HepG2 (cell line): ENCODE measurements around the gene NCKAP1. TPM values are rescaled to one million over a fixed set of nuclear protein-coding genes. Genes with fewer than 3 reads are reported as not detected.

Source experiments
- GLI4 ChIP-seq: sonication (generic); formaldehyde crosslinking; IDR thresholded peaks from 2 replicates; pipeline ENCODE4 v1.5.1; 2020; ENCODE audit warnings: missing genetic modification reagents, mild to moderate bottlenecking, moderate library complexity, borderline replicate concordance
- KMT2B ChIP-seq: IDR thresholded peaks from 2 replicates; pipeline ENCODE4 v1.6.1; 2016; ENCODE audit warnings: missing genetic modification reagents, missing compliant biosample characterization
- MXD4 ChIP-seq: IDR thresholded peaks from 2 replicates; pipeline ENCODE4 v1.6.1; 2016; ENCODE audit warnings: mild to moderate bottlenecking, missing biosample characterization, missing genetic modification reagents
- NFE2 ChIP-seq: sonication (generic); formaldehyde crosslinking; IDR thresholded peaks from 2 replicates; pipeline ENCODE4 v1.4.0; 2020; ENCODE audit warnings: missing genetic modification reagents
- PHF5A ChIP-seq: IDR thresholded peaks from one replicate; pipeline ENCODE4 v1.6.1; 2018; ENCODE audit warnings: low read depth, missing genetic modification reagents; ENCODE audit not compliant: unreplicated experiment
- ZNF143 ChIP-seq: sonication (generic); formaldehyde crosslinking; IDR thresholded peaks from 2 replicates; pipeline ENCODE4 v1.4.0; 2020; ENCODE audit warnings: missing genetic modification reagents
- ZNF274 ChIP-seq: sonication (generic); formaldehyde crosslinking; IDR thresholded peaks from 2 replicates; pipeline ENCODE4 v1.5.1; 2020; ENCODE audit warnings: mild to moderate bottlenecking, missing genetic modification reagents
- ZNF367 ChIP-seq: sonication (generic); formaldehyde crosslinking; IDR thresholded peaks from 2 replicates; pipeline ENCODE4 v1.4.0; 2020; ENCODE audit warnings: missing genetic modification reagents, borderline replicate concordance
- ZNF614 ChIP-seq: IDR thresholded peaks from 2 replicates; pipeline ENCODE4 v1.6.1; 2018; ENCODE audit warnings: missing biosample characterization, missing genetic modification reagents, inconsistent platforms, borderline replicate concordance
- ZNF678 ChIP-seq: sonication (generic); formaldehyde crosslinking; IDR thresholded peaks from 2 replicates; pipeline ENCODE4 v1.4.0; 2020; ENCODE audit warnings: mild to moderate bottlenecking, missing genetic modification reagents
- polyA plus RNA-seq, 8 experiments: library from polyadenylated mRNA; depleted of rRNA in 3 of 8; stranded (reverse) in 7 of 8; unstranded in 1 of 8; fragments of >200 nt; fragmentation: Illumina TruSeq in 4 of 8; extraction: Trizol in 4 of 8; gene quantifications; 2 replicates each; pipeline versions ENCODE4 v1.2.1 to v1.2.3, GENCODE V29; 2011 to 2016; ENCODE audit warnings: low read depth in 4 of 8, missing spikeins in 1 of 8, mixed read lengths in 1 of 8; ENCODE audit not compliant: insufficient read depth in 1 of 8
- total RNA-seq, 5 experiments: library from RNA; depleted of rRNA; stranded (reverse); fragments of >200 nt; fragmentation: Illumina TruSeq; extraction: Trizol; gene quantifications; 2 replicates each; pipeline ENCODE4 v1.2.3, GENCODE V29; 2016; ENCODE audit warnings: low read depth in 1 of 5
- TF ChIP-seq, protein P1 (sequence below): sonication (generic); formaldehyde crosslinking; IDR thresholded peaks from 2 replicates; pipeline ENCODE4 v1.8.0; 2022; ENCODE audit warnings: mild to moderate bottlenecking, missing genetic modification reagents, moderate library complexity
- TF ChIP-seq, protein P2 (sequence below): sonication (generic); formaldehyde crosslinking; IDR thresholded peaks from 2 replicates; pipeline ENCODE4 v1.4.0; 2020; ENCODE audit warnings: low read depth, missing genetic modification reagents
- TF ChIP-seq, protein P3 (sequence below): sonication (generic); formaldehyde crosslinking; IDR thresholded peaks from 2 replicates; pipeline ENCODE4 v1.4.0; 2020; ENCODE audit warnings: low read depth, mild to moderate bottlenecking, missing genetic modification reagents
- TF ChIP-seq, protein P4 (sequence below): sonication (generic); formaldehyde crosslinking; IDR thresholded peaks from 2 replicates; pipeline ENCODE4 v1.4.0; 2020; ENCODE audit warnings: missing genetic modification reagents
- TF ChIP-seq, protein P5 (sequence below): sonication (generic); formaldehyde crosslinking; IDR thresholded peaks from 2 replicates; pipeline ENCODE4 v1.8.0; 2022; ENCODE audit warnings: missing genetic modification reagents, mild to moderate bottlenecking, inconsistent platforms, borderline replicate concordance

Gene NCKAP1
- total and polyA plus RNA-seq, 2 of the 13 experiments (the other 11 are each of a cell fraction or from before 2014, with no cell fraction given), result 72.1 to 96.3 TPM

DNA sequence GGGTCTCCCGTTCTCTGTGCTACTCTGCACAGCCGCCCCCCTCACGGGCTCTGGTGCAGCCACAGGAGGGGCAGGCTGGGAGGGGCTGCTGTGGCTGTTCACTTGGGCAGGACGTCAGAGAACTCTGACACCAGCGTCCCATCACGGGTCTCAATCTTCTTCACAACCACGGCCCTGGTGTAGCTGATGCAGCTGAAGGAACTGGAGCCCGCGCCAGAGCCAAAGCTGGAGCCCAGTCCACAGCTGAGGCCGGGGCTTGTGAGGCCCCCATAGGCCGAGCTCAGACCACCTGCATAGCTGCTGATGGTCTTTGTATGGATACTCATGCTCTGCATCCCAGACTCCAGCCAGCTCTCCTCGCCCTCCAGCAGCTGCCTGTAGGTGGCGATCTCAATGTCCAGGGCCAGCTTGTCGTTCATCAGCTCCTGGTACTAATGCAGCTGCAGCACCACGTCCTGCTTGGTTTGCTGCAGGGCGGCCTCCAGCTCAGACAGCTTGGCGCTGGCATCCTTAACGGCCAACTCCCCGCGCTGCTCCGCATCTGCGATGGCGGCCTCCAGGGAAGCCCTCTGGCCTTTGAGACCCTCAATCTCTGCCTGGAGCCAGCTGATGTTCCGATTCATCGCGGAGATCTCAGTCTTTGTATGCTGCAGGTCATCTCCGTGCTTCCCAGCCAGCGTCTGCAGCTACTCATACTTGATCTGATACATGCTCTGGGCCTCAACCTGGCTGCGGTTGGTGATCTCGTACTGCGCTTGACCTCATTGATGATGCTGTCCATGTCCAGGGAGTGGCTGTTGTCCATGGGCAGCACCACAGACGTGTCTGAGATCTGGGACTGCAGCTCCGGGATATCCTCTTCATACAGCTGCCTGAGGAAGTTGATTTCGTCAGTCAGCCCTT is 32.9 kb upstream of the NCKAP1 start (continued):
- TF ChIP-seq ZNF367 (CRISPR knock-in tag) (no peak), ZNF678 (CRISPR knock-in tag) (no peak), ZNF274 (CRISPR knock-in tag) (0 out of 2 replicates have a peak, but pooled peaks have one; percentile 61), PHF5A (CRISPR knock-in tag) (no peak), ZNF143 (CRISPR knock-in tag) (no peak), KMT2B (CRISPR knock-in tag) (0 out of 2 replicates have a peak, but pooled peaks have one; percentile 27), ZNF614 (CRISPR knock-in tag) (peak; percentile 73; the same call in 1 of the 2 replicates), MXD4 (no peak), GLI4 (CRISPR knock-in tag) (0 out of 2 replicates have a peak, but pooled peaks have one; percentile 38), NFE2 (no peak)
- TF ChIP-seq, protein P1, sequence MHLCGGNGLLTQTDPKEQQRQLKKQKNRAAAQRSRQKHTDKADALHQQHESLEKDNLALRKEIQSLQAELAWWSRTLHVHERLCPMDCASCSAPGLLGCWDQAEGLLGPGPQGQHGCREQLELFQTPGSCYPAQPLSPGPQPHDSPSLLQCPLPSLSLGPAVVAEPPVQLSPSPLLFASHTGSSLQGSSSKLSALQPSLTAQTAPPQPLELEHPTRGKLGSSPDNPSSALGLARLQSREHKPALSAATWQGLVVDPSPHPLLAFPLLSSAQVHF (CRISPR knock-in tag), result no peak
- TF ChIP-seq, protein P2, sequence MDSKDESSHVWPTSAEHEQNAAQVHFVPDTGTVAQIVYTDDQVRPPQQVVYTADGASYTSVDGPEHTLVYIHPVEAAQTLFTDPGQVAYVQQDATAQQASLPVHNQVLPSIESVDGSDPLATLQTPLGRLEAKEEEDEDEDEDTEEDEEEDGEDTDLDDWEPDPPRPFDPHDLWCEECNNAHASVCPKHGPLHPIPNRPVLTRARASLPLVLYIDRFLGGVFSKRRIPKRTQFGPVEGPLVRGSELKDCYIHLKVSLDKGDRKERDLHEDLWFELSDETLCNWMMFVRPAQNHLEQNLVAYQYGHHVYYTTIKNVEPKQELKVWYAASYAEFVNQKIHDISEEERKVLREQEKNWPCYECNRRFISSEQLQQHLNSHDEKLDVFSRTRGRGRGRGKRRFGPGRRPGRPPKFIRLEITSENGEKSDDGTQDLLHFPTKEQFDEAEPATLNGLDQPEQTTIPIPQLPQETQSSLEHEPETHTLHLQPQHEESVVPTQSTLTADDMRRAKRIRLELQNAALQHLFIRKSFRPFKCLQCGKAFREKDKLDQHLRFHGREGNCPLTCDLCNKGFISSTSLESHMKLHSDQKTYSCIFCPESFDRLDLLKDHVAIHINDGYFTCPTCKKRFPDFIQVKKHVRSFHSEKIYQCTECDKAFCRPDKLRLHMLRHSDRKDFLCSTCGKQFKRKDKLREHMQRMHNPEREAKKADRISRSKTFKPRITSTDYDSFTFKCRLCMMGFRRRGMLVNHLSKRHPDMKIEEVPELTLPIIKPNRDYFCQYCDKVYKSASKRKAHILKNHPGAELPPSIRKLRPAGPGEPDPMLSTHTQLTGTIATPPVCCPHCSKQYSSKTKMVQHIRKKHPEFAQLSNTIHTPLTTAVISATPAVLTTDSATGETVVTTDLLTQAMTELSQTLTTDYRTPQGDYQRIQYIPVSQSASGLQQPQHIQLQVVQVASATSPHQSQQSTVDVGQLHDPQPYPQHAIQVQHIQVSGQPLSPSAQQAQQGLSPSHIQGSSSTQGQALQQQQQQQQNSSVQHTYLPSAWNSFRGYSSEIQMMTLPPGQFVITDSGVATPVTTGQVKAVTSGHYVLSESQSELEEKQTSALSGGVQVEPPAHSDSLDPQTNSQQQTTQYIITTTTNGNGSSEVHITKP (CRISPR knock-in tag), result 0 out of 2 replicates have a peak, but pooled peaks have one; percentile 22
- TF ChIP-seq, protein P3, sequence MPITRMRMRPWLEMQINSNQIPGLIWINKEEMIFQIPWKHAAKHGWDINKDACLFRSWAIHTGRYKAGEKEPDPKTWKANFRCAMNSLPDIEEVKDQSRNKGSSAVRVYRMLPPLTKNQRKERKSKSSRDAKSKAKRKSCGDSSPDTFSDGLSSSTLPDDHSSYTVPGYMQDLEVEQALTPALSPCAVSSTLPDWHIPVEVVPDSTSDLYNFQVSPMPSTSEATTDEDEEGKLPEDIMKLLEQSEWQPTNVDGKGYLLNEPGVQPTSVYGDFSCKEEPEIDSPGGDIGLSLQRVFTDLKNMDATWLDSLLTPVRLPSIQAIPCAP (CRISPR knock-in tag), result no peak
- TF ChIP-seq, protein P4, sequence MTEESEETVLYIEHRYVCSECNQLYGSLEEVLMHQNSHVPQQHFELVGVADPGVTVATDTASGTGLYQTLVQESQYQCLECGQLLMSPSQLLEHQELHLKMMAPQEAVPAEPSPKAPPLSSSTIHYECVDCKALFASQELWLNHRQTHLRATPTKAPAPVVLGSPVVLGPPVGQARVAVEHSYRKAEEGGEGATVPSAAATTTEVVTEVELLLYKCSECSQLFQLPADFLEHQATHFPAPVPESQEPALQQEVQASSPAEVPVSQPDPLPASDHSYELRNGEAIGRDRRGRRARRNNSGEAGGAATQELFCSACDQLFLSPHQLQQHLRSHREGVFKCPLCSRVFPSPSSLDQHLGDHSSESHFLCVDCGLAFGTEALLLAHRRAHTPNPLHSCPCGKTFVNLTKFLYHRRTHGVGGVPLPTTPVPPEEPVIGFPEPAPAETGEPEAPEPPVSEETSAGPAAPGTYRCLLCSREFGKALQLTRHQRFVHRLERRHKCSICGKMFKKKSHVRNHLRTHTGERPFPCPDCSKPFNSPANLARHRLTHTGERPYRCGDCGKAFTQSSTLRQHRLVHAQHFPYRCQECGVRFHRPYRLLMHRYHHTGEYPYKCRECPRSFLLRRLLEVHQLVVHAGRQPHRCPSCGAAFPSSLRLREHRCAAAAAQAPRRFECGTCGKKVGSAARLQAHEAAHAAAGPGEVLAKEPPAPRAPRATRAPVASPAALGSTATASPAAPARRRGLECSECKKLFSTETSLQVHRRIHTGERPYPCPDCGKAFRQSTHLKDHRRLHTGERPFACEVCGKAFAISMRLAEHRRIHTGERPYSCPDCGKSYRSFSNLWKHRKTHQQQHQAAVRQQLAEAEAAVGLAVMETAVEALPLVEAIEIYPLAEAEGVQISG (CRISPR knock-in tag), result peak; percentile 39
- TF ChIP-seq, protein P5, sequence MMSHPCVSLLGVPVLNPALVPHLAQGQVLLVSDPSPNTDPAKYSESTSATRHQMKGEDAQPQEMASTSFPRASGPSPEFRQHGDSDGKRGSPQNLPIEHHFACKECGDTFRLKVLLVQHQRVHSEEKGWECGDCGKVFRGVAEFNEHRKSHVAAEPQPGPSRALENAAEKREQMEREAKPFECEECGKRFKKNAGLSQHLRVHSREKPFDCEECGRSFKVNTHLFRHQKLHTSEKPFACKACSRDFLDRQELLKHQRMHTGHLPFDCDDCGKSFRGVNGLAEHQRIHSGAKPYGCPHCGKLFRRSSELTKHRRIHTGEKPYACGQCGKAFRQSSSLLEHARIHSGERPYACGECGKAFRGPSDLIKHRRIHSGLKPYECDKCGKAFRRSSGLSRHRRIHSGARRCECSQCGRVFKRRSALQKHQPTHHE (CRISPR knock-in tag), result no peak
